Stimulated activated CD4-positive, alpha-beta T cell treated with anti-CD3 and anti-CD28 coated beads, Interleukin-4, amount 100 ng/mL, for 24 hours (primary cell): Measurements from ENCODE around the gene CFL1.

Experiments used
- DNase-seq: peaks from one replicate; pipeline ENCODE4 v3.0.0-alpha.2; 2020

The CFL1 gene

DNA sequence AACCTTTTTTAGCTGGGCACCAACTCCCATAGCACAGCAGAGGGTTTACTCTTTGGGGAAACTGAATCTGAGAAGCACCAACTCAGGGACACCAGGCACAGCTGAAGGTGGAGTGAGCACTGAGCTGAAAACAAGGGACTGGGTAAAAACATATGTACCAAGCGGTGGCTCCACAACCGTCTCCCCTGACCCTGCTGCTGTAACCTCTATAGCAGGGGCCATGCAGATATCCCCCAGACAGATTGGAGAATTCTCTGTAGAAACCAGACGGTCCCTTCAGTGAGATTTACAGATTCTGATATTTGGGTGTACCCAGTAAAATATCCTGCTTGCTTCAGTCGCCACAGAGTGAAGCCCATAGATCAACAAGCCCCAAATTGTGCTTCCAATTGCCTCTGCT, 28.5 kb downstream of the CFL1 start:
- DNase-seq: no peak

DNA sequence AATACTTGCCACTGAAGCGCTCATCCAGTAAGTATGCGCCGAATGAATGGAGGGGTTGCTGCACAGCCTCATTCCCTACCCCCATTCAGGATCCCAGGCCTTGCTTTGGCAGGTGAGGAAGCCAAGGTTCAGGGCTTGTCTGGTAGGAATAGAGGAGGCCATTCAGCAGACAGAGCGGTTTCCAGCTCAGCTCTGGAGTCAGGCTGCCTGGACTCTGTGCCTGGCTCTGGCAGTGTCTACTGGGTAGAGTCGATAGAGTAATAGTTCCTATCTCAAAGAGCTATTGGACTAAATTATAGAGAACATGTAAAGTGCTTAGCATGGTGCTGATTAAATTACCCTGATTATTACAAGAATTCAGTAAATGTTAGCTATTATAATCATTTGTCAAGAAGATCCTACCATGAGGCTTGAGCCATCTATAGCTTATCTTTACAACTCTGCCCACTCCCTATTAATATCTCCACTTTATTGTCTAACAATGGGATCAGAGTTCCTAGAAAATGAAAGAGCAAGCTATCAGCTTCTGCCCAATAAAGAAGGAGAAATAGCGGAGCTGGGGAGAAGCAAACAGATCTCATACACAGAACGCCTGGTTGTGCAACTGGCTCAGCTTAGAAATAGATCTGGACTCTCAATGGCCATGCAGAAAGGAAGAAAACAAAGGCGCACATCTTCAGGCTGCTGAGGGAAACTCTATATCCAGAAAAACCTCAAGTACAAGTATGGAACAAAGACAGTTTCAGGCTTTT, 30.8 kb downstream of the CFL1 start:
- DNase-seq: no peak

DNA sequence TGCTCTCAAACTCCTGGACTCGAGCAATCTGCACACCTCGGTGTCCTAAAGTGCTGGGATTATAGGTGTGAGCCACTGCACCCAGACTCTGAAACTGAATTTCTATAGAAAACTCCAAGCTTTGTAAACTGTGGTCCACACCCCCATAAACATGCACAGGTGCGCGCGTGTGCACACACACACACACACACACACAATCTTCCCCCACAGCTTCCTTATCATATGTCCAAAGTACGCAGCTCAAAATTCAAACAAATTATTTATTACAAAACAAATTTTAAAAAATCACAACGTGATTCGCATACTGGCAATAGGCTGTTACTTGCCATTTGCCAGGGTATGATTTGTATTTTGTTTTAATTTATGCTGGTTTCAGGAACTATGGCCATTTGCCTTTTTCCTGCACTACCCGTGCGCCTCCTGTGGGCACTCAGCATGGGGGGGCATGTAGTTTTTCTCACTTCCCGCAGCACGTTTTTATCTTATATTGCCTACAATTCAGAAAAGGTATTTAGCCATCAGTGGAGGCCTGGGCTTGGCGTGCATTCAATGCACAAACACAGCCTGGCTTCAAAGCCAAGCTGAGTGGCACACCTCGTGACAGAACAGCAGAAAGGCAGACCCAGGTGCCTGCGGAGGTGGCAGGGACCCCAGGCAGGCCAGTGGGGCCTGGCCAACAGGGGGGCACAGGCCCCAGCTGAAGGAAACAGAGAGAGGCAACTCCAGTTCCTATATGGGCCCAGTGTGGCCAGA, 35.0 kb downstream of the CFL1 start:
- no peak for DNase-seq

DNA sequence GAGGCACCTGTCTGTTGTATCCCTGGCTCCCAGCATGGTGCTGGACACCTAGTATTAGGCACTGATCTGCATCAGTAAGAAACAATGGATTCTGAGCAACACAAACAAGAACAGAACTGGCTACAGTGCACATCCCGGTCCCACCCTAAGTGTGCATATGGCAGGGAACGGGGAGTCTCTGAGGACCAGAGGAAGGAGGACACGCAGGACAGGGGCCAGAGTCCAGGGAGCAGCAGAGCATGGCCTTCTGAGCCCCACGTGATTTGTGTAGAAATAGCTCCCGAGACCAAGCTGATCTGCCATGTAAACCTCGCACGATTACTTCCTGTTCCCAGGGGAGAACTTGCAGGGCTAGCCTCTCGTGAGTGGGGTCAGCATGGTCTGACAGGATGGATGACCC, 36.9 kb downstream of the CFL1 start:
- DNase-seq: no peak

DNA sequence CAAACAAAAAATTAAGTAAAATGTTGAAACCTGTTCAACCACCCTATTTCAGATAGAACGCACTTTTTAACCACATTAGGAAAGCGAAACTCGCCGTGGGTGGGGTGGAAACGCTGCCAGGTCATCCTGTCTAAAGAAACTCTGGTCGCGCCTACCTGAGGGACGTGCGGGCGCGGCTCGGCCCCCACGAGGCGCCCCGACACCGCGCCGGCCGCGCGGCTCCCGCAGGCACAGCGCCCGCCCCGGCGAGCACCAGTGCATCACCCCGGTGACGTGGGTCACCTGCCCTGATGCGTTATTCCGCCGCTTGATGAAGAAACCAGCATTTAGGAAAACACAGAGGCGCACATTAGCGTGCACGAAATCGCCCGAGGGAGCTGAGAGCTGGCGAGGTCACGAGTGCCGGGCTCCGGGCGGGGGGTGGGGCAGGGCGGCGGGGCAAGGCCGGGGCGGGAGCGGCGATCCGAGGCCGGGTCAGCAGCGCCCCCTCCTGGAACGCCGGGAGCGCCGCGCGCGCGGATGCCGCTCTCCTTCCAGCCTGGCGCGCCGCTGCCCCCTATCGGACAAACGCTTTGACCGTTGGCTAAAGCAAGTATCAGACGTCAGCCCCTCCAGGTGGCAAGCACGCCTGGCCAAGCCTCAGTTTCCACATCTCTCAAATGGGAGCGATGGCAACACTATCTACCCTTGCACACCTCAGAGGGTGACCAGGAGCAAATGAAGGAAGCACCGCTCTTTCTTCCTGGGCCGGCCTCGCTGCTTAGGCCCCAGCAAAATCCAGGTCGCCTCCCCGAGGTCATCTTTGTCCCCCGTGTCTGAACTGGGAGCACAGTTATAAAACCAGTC, 39.9 kb downstream of the CFL1 start:
- DNase-seq: peak; percentile 97

DNA sequence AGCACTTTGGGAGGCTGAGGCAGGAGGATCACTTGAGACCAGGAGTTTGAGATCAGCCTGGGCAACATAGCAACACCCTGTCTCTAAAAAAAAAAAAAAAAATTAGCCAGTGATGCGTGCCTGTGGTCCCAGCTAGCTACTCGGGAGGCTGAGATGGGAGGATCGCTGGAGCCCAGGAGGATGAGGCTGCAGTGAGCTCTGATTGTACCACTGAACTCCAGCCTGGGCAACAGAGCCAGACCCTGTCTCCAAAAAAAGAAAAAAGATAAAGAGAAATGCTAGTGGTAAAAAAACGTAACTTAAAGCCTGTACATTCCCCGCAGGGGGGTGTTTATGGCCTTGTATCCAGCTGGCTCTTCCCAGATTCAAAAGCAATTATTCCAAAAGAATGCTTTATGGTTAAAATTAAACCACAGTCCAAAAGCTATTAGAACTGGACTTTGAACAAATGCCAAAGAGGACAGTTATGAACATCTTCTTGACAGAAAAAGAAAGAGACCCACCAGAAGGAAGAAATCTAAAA, 40.6 kb downstream of the CFL1 start:
- no peak for DNase-seq

DNA sequence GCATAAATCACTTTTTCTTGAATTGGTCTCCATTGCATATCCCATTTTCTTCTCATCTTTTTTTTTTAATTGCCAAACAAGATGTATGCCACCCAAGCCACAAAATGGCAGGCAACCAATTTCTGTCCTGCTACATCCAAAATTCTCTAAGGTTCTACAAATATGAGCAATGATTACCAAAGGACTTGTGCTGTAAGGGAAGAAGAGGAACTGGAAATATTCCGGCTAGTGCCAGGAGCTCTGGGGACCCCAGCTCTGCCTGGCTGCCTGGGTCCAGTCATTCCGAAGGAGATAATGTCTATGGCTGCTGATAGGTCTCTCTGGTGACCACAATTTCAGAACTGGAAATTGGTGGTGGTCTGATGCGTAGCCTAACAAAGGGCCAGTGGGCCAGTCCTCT, 41.3 kb downstream of the CFL1 start:
- no peak for DNase-seq

DNA sequence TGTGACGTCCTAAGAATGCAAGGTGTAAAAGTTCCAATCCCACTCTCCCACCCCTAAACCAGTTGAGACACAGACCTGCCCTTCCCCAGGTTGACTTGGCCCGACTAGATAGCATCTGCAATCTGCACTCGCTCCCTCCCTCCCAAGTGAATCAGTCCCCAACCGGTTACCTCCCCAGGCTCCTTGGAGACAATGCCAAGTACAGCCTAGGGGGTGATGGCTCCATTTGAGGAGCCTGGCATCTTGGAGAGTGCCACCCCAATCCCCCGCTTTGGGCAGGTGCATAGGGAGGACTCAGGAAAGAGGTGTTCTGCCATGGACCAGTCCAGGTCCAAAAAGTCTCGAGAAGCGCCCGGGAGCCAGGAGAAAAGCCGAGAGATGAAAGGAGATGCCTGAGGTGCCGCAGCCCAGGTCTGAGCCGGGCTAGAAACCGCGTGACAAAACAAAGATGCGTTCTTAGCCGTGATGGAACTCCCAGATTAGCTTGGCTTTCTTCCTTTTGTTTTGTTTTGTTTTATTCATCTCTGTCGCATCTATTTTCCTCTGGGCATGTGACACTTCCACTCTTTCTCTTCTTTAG, 42.9 kb downstream of the CFL1 start:
- no peak for DNase-seq

DNA sequence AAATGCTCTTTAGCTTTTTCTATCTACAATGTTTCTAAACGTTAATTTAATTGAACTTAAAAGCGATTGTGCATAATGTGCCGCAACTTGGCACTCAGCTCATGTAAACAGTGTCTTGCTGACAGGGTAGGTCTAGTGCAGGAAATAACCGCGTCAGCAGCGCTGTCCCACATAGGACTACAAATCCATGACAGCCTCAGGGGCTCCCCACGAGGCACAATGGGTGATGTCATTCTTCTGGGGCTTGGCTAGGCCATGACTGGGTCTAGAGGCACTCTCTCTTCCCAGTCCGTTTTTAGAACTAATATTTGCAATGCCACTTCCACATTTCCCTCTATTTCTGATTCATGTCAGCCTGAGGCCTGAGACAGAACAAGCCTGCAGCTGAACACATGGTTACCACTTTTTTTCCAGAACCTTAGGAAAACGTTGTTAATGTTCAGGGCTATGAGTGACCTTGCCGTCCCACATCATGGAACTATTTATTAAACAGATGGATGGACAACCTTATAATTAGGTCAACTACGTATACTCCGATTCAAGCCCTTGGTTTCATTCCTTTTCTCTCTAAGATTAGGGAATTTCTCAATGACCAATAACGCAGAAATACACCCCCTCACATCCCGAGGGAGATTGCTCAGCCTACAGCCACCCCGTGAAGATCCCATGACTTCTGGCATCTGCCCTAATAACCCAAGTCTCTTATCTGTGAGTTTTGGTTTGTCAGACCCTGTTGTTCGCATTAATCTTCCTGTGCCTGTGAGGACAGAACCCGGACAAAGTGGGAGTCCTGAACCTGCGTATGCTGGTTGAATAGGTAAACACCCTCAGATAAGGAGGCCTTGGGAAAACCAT, 43.6 kb downstream of the CFL1 start:
- no peak for DNase-seq

DNA sequence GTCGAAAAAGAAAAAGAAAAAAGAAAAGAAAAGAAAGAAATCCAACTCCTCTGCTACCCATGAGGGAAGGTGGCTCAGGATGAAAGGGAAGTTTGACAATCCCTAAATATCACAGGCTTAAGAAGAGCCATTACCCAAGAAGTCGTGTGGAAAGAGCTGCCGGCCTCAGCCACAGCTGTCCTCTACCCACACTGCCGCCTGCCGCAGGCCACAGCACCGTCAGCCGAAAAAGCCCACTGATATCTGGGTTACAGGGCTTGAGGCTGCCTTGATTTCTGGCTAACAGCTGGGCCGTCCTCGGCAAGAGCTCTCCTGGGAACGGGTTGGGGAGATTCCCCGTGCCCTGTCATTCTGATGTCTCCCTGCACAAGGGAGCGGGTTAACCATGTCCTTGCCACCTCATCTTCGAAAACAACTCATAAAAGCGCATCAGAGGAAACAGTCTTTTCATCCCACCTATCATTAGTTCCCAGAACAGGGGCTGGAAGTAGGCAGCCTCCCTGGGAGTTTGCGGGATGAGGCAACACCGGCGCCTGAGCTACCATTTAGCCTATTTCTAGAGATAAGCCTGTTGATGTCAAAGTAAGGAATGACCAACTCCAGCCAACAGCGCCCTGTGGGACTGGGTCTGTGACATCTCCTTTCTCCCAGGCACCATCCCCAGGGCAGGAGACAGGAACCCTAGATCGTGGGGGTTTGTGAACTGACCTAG, 46.1 kb downstream of the CFL1 start:
- no peak for DNase-seq

DNA sequence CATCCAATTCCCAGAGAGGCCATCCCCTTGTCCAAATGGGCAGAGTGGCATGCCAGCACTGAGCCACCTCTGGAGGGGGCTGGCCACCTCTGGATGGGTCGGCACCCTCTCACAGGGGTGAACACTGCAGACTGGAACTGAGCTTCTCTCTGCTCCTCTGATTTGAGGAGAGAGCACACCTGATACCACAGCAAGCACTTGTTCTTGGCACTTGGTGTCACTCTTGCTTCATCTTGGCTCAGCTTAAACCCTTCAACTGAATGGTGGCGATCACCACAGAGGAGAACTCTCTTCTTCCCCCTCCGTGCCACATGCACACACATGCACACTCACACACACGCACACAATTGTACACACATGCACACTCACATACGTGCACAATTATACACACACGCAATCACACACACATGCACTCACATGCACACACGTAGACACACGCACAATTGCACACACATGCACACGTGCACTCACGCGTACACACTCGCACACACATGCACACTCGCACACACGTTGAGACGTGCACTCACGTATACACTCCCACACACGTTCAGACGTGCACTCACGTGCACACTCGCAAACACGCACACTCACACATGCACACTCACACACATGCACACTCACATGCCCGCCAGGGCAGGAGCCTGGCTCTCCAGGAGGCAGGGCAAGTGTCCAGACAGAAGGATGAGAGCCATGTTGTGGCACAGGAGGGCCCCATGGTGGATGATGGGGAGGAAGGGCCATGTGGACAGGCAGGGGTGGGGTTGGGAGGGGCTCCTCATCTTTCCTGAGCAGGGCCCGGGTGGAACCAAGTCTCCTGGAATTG, 47.7 kb downstream of the CFL1 start:
- no peak for DNase-seq

DNA sequence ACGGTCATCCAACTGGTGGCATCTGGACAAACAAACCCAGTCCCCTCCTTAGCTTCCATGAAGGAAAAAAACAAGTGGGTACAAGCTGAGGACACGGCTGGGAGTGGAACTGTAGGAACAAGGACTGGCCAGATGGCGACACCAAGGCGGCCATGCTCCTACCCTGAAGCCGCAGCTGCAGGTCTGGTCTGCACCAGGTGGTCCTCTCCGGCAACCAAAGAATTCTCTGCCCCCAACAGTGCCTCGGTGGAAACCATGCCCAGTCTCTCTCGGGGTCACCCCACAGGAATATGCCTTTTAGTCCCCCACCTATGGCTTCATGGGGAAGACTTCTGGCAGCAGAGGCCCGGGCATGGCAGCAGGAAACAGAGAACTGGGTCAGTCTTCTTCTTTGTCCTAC, 48.5 kb downstream of the CFL1 start:
- DNase-seq: no peak

DNA sequence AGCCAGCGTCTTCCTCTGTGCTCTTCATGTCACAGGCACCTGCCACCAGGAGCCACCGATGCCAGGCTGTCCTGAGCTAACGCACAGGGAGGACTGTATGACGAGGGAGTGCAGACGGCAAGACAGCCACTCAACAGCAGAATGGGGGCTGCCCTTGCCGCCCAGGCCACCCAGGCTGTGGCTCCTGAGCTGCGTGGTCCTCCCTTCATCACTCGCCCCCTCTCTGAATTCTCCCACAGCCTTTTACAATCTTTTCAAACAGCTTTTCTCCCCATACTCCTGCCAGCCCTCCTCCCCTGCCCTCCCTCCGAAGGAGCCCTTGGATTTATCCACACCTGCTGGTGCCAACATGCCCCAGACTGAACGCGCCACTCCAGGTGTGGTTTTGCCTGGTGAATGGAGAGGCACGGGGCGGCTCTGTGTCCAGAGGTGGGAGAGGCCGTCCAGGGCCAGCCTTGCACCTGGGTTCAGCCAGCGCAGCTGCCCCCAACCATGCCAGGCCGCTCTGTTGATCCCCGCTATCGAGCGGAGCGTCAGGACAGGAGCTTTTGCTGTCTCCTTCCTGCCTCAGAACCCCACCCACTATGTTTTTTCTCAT, 49.1 kb downstream of the CFL1 start:
- no peak for DNase-seq

DNA sequence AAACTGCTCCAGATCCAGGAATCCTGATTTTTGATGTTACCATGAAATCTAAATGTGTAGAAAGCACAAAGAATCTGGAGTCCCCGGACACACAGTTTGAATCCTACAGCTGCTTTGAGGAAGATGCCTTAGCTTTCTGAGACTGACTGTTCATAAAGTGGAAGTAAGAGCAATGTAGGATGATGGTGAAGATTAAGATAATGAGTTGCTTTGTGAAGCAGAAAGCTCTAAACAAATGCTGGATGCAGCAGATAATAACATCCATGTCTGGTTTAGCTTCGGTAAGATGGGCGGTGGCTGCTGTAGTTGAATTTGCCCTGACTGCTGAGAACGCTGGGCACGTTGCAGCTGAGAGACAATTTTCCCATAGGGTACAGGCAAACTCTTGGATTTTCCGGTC, 51.0 kb downstream of the CFL1 start:
- DNase-seq: no peak
